Measurements from ENCODE around the gene PPP1R3F. TPM values are rescaled to one million over a fixed set of nuclear protein-coding genes. Genes with fewer than 3 reads are reported as not detected.

PPP1R3F gene
- total RNA-seq, 3 donors from 2014 or later = 5.9 to 7.9 (median 7.2) TPM

DNA sequence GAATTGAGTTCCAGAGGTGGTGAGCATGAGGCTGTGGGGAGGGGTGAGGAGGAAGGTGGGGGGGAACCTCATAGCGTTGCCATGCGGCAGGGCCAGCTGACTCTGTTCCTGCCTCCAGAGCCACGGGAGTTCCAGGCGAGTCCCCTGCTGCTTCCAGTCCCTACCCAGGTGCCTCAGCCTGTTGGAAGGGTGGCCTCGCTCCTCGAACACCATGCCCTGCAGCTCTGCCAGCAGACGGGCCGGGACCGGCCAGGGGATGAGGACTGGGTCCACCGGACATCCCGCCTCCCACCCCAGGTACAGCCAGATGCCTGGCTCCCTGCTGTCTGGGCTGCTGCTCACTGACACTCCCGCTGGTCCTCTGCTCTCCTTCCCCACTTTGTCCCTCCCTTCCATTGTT, 26.4 kb upstream of the PPP1R3F start:
- Histone ChIP-seq H3K36me3 (no peaks in the 10 kb centered on the region), H3K4me3 (no peak overlapping the region), H3K9me3 (no peaks in the 10 kb centered on the region), H3K27me3 (peaks cover 0 to 20% of the 10 kb centered on the region in 2 donors), H3K27ac (no peak overlapping the region), H3K4me1 (no peaks in the 10 kb centered on the region)
- intact Hi-C loops (cut with DNase I; ENCODE audit: low total_unique reads) = loop anchor here (5.0 kb wide), 1 partner anchor 1534 kb away; no protein-coding TSS in a partner anchor
- DNase-seq (ENCODE audit: low spot score in 2 of 2) = no peak
- TF ChIP-seq POLR2A (IDR thresholded peaks at IDR 0.05) = no peak
- TF ChIP-seq, protein P1, sequence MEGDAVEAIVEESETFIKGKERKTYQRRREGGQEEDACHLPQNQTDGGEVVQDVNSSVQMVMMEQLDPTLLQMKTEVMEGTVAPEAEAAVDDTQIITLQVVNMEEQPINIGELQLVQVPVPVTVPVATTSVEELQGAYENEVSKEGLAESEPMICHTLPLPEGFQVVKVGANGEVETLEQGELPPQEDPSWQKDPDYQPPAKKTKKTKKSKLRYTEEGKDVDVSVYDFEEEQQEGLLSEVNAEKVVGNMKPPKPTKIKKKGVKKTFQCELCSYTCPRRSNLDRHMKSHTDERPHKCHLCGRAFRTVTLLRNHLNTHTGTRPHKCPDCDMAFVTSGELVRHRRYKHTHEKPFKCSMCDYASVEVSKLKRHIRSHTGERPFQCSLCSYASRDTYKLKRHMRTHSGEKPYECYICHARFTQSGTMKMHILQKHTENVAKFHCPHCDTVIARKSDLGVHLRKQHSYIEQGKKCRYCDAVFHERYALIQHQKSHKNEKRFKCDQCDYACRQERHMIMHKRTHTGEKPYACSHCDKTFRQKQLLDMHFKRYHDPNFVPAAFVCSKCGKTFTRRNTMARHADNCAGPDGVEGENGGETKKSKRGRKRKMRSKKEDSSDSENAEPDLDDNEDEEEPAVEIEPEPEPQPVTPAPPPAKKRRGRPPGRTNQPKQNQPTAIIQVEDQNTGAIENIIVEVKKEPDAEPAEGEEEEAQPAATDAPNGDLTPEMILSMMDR (IDR thresholded peaks at IDR 0.05) = no peak
- TF ChIP-seq POLR2AphosphoS5 (IDR thresholded peaks at IDR 0.05) = no peak

DNA sequence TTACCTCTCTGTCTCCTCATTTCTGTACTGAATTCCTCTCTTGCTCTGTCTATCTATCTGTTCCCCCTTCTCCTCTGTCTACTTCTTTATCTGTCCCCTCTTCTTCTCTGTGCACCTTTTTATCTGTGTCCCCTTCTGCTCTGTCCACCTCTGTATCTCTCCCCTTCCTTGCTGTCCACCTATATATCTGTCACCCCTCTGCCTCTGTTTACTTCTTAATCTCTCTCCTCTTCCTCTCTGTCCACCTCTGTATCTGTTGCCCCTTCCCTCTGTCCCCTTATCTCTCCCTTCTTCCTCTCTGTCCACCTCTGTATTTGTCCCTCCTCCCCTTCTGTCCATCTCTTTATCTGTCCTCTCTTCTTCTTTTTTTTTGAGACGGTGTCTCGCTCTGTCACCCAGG, 25.4 kb upstream of the PPP1R3F start:
- DNase-seq (ENCODE audit: low spot score in 2 of 2) = no peak
- H3K9me3 ChIP-seq = no peaks in the 10 kb centered on the region
- H3K4me1 ChIP-seq = no peaks in the 10 kb centered on the region
- TF ChIP-seq, protein P1 (IDR thresholded peaks at IDR 0.05) = no peak
- TF ChIP-seq POLR2A (IDR thresholded peaks at IDR 0.05) (no peak), POLR2AphosphoS5 (IDR thresholded peaks at IDR 0.05) (no peak)
- intact Hi-C loops (cut with DNase I; ENCODE audit: low total_unique reads) = loop anchor here (5.0 kb wide), 1 partner anchor 1533 kb away; no protein-coding TSS in a partner anchor
- H3K4me3 ChIP-seq = no peak overlapping the region
- H3K36me3 ChIP-seq = no peaks in the 10 kb centered on the region
- no peak overlapping the region for H3K27ac ChIP-seq
- peaks cover 0 to 20% of the 10 kb centered on the region in 2 donors for H3K27me3 ChIP-seq

DNA sequence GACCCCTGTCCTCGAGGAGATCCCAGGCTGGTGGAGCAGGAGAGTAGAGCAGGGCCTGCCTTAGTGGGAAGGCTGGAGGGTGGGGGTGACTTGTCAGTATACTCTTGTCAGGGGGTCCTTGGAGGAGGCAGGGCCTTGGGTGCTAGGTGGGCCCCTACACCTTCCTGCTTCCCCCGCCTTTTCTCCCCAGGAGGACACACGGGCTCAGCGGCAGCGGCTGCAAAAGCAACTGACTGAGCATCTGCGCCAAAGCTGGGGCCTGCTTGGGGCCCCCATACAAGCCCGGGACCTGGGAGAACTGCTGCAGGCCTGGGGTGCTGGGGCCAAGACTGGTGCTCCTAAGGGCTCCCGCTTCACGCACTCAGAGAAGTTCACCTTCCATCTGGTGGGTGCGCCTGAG, 23.1 kb upstream of the PPP1R3F start:
- H3K4me3 ChIP-seq = no peak overlapping the region
- H3K9me3 ChIP-seq = no peaks in the 10 kb centered on the region
- TF ChIP-seq POLR2A (IDR thresholded peaks at IDR 0.05) (no peak), POLR2AphosphoS5 (IDR thresholded peaks at IDR 0.05) (no peak)
- TF ChIP-seq, protein P1 (IDR thresholded peaks at IDR 0.05) = no peak
- H3K4me1 ChIP-seq = no peaks in the 10 kb centered on the region
- no peaks in the 10 kb centered on the region for H3K36me3 ChIP-seq
- intact Hi-C loops (cut with DNase I; ENCODE audit: low total_unique reads) = no loop called here
- no peak overlapping the region for H3K27ac ChIP-seq
- H3K27me3 ChIP-seq = peaks cover 0 to 29% of the 10 kb centered on the region in 2 donors
- no peak for DNase-seq (ENCODE audit: low spot score in 2 of 2)

DNA sequence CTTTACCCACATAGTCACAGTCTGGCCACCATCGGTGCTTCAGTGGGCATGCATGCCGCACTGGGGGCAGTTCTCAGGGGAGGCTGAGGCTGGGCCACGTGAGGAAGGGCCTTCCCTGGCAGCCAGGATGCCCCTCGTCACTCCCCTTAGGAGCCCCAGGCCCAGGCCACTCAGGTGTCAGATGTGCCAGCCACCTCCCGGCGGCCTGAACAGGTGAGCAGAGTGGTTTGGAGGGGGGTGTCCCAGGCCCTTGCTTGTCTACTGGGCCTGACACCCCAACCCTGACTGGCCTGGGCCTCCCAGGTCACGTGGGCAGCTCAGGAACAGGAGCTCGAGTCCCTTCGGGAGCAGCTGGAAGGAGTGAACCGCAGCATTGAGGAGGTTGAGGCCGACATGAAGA, 22.2 kb upstream of the PPP1R3F start:
- peaks cover 0 to 35% of the 10 kb centered on the region in 2 donors for H3K27me3 ChIP-seq
- no peaks in the 10 kb centered on the region for H3K36me3 ChIP-seq
- H3K4me3 ChIP-seq = no peak overlapping the region

More for the DNA sequence above, 22.2 kb upstream of the PPP1R3F start:
- Histone ChIP-seq H3K4me1 (no peaks in the 10 kb centered on the region), H3K9me3 (no peaks in the 10 kb centered on the region), H3K27ac (no peak overlapping the region)
- DNase-seq (ENCODE audit: low spot score in 2 of 2) = no peak
- intact Hi-C loops (cut with DNase I; ENCODE audit: low total_unique reads) = no loop called here
- TF ChIP-seq, protein P1 (IDR thresholded peaks at IDR 0.05) = no peak
- TF ChIP-seq POLR2AphosphoS5 (IDR thresholded peaks at IDR 0.05) (no peak), POLR2A (IDR thresholded peaks at IDR 0.05) (no peak)

Data from breast epithelium (tissue), 4 donors.